DMS53 (cell line): ENCODE data around the gene MS4A2.
"Not testable (repeated sequence)": the region's sequence is repeated elsewhere in the genome, so short reads cannot be mapped to it uniquely, and the experiment has no call there.

Experiments
- DNase-seq: peaks from one replicate; lab custom pipeline; 2025; lab: John Stamatoyannopoulos, UW

Gene MS4A2

DNA sequence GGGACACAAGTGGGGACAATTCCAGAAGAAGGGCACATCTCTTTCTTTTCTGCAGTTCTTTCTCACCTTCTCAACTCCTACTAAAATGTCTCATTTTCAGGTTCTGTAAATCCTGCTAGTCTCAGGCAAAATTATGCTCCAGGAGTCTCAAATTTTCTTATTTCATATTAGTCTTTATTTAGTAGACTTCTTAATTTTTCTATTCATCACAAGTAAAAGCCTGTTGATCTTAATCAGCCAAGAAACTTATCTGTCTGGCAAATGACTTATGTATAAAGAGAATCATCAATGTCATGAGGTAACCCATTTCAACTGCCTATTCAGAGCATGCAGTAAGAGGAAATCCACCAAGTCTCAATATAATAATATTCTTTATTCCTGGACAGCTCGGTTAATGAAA lies at the start of gene MS4A2:
TSS of gene MS4A2 (plus strand) at position 301 of the 400 bp plus-strand sequence. CDS start 102 bp downstream, outside the sequence.
- no peak for DNase-seq

DNA sequence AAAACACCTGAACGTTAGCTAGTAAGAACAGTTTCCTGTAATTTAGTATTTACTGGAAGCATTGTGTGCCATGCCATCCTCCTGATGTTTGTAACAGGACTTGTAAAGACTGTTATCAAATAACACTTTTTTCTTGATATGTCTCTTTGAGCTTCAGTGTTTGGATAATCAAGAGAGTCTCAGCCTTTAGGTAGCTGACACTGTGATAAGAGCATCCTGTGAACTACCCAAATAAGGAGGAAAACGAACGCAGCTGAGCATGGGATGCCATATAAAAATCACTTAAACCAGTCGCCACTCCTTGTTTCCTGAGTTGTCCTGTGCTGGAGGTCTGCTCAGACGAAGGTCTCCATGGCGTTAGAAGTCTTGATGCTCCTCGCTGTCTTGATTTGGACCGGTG lies 48.4 kb upstream of the MS4A2 start, which contains the start of gene OOSP2:
TSS of gene OOSP2 (plus strand) at position 301 of the 400 bp plus-strand sequence. CDS start at position 352, 51 bp downstream.
- no peak for DNase-seq

DNA sequence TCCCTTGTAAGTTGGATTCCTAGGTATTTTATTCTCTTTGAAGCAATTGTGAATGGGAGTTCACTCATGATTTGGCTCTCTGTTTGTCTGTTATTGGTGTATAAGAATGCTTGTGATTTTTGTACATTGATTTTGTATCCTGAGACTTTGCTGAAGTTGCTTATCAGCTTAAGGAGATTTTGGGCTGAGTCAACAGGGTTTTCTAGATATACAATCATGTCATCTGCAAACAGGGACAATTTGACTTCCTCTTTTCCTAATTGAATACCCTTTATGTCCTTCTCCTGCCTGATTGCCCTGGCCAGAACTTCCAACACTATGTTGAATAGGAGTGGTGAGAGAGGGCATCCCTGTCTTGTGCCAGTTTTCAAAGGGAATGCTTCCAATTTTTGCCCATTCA lies 38.0 kb upstream of the MS4A2 start:
- DNase-seq, result not testable (repeated sequence)

DNA sequence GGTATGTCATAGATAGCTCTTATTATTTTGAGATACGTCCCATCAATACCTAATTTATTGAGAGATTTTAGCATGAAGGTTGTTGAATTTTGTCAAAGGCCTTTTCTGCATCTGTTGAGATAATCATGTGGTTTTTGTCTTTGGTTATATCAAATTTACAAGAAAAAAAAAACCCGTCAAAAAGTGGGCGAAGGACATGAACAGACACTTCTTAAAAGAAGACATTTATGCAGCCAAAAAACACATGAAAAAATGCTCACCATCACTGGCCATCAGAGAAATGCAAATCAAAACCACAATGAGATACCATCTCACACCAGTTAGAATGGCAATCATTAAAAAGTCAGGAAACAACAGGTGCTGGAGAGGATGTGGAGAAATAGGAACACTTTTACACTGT lies 37.6 kb upstream of the MS4A2 start:
- DNase-seq, result not testable (repeated sequence)

DNA sequence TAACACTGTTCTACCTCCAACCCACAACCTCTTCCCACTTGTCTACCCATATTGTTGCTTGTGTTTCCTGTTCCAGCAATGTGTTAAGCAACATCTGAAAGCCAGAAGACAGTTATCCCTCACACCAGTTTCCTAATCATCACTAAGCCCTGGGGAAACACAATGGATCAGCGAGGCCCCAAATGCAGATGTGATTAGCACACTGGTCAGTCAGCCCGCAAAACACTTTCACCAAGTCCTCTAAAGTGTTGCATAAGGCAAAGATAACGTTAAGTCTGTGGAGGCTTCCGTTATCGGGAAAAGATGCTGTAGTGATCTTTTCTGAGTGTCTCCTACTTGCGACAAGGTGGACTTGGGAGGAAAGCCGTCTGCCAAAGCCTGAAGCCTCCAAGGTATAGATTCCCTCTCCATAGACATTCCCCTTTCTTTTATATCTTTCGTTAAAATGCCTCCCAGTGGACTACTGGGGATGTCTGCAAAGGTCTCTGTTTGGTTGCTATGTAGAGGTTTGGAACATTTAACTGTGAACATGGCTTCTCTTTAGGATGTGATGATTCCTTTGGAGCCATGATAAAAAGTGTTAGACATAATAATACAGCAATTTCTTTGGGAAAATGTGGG lies 32.0 kb upstream of the MS4A2 start, which contains the start of gene MS4A3:
TSS of gene MS4A3 (plus strand) at position 317 of the 621 bp plus-strand sequence. CDS start 4,496 bp downstream, outside the sequence.
- DNase-seq, result no peak

DNA sequence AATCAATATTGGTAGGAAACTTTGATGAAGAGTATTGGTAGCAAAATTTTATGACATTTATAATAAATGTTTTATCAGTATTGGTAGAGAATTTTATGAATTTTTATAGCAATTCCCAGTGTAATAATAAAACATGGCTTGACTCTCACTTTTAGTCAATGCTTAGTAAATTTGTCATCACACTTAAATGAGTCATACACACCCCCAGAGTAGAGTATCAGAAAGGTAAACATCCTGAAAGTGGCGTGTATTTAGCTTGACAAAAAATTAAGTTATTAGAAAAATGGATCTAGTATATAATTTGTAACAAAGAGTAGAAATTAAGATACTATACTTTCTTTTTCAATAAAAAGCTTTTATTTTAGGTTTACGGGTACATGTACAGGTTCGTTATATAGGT lies 29.4 kb upstream of the MS4A2 start:
- peak; percentile 45 for DNase-seq

DNA sequence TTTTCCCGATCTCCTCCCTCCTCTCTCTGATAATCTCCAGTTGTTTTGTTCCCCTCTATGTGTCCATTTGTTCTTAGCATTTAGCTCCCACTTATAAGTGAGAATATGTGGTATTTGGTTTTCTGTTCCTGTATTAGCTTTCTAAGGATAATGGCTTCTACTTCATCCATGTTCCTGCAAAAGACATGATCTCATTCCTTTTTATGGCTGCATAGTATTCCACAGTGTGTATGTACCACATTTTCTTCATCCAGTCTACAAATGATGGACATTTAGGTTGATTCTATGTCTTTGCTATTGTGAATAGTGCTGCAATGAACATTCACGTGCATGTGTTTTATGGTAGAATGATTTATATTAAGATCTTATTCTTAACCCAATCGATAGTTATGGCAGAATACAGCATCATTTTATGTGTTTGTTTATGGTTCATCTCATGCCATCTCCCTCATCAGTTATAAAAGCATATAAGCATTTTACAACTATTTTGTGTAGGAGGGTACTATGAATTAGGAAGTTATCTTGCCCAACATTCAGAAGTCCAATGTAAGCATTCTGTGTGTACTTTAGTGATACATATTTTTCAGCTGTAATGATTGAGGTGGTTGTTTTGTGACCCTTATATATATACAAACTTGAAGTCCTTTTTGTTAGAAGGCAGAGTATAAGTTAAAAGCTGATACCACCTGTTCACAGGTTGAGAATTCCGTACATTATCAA lies 28.8 kb upstream of the MS4A2 start:
- no peak for DNase-seq

DNA sequence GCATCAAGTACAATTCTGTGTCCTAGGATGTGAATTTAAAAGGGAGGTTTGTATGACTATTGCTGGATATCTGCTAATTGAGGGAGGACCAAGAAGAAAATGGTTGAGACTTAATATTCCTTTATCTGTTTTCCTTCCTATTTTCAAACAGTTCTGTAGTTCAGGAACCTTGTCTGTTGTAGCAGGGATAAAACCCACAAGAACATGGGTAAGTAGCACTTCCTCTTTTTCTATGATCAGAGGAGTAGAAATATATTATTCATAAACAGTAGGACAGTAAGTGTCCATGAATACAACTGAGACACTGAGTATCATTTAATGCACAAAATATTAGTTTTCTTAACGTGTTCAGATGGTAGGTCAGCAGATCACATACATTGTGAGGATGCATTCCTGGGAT lies 24.4 kb upstream of the MS4A2 start:
- no peak for DNase-seq

DNA sequence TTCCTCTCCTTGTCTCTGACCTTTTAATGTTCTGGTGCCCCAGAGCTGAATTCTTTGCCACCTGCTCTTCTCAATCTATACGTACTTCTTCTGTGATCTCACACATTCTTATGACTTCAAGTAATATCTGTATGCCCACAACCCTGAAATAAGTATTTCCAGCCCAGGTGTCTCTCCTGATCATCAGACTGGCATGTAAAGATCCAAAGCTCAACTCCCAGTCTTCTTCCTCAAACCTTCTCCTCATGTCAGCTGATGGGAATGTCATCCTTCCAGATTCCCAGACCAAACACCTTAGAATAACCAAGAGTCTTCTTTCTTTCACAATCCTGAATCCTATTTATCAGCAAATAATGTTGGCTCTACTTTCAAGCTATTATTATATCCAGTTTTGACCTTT lies 22.7 kb upstream of the MS4A2 start:
- DNase-seq, result no peak

DNA sequence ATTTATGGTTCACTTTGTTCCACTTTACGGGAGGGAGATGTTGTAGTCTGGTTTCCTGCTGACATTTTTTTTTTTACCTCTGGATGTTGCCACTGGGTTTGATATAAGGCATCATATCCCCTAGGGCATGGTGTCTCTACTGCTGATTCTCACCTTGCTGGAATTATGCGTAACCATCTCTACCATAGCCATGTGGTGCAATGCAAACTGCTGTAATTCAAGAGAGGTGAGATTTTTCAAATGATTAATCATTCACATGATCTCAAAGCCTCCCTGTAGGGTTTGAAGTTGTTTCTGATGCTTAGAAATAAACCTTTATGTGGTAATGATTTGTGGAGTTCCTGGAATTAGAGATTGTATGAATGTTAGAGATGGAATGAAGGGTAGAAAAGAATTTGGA lies 19.0 kb upstream of the MS4A2 start:
- DNase-seq, result no peak

DNA sequence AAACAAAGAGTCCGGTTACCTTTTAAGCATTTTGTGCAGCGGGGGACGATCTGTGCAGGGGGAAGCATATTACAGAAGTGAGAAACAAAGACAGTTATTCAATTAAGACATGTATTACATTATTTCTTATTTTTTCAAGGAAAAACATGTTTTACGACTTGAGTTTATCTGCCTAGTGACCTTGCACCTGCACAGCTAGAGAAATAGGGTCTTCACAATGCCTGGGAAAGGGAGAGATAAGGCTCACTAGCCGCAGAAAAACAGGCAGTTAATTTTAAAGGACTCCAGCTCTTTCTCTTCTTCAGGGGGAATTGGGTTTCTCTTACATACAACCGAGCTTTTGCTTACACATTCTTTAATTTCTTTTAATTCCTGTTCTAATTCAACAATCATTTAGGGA lies 16.8 kb upstream of the MS4A2 start:
- not testable (repeated sequence) for DNase-seq

DNA sequence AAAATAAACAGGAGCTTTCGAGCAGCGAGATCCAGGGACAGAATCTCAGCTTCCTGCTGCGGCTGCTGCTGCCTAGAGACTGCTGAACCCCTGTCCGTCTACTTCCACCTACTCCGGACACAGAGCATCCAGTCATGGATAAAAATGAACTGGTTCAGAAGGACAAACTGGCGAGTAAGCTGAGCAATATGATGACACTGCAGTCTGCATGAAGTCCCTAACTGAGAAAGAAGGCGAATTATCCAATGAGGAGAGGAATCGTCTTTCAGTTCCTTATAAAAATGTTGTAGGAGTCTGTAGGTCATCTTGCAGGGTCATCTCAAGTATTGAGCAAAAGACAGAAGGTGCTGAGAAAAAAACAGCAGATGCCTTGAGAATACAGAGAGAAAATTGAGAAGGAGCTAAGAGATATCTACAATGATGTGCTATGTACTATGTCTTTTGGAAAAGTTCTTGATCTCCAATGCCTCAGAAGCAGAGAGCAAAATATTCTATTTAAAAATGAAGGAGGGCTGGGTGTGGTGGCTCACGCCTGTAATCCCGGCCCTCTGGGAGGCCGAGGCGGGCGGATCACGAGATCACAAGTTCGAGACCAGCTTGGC lies 11.1 kb upstream of the MS4A2 start:
- no peak for DNase-seq

DNA sequence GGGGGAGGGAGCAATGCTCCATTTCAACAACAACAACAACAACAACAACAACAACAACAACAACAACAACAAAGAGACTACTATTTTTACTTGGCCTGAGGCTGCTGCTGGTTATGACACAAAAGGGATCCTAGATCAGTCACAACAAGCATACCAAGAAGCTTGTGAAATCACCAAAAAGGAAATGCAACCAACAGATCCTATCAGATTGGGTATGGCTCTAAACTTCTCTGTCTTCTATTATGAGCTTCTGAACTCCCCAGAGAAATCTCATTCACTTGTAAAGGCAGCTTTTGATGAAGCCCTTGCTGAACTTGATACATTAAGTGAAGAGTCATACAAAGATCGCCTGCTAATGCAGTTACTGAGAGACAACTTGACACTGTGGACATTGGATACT lies 10.5 kb upstream of the MS4A2 start:
- DNase-seq, result no peak

DNA sequence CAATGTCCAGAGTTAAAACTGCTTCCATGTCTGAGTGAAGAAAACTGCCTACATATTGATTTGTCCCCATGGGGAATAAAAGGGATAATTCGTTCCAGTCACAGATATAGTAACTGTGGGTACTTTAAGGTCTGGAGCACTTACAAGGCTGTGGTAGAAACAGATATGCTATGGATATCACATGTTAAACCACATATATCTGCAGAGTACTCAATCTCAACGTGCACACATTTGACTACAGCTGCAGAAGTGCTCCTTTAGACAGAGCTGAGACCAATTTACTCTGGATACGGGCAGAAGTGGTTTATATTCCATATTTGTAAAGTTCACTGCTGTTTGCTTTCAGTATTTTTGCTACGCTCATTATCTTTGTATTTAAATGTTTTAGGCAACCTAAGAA lies 9.7 kb upstream of the MS4A2 start:
- peak; percentile 36 for DNase-seq

DNA sequence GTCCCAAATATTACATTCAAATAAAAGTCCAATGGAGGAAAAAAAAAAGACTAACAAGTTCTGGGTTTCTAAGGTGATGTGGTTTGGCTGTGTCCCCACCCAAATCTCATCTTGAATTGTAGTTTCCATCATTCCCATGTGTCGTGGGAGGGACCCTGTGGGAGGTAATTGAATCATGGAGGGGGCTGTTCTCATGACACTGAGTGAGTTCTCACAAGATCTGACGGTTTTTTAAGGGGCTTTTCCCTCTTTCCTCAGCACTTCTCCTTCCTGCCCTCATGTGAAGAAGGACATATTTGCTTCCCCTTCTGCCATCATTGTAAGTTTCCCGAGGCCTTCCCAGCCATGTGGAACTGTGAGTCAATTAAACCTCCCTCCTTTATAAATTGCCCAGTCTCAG lies 7.9 kb upstream of the MS4A2 start:
- no peak for DNase-seq

DNA sequence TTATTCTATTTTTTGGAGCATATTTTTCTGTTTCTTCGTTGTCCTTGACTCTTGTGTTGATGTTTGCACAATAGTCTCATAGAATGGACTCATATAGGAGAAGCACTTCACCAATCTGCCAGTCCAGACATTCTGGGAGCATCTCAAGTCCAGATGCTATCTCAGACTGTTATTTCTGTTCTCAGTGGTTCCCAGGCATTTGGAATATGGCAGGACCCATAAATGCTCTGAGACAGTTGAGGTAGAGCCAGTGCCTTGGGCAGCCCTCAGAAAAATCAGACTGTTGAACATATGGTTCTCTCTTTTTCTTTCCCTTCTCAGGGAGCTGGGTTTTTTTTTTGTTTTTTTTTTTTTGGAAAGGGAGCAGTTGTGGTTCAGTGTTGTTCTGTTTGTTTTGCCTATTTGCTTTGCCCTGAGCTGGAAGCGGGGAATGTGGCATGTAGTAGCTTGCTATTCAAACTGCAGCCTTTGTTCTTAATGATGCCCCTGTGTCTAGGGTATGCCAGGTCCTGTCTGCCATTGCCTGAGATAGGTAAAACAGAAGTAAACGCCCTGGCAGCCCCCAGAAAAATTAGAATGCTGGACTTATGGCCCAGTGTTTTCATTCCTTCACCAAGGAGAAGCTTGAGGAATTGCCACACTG lies 3.7 kb upstream of the MS4A2 start:
- DNase-seq, result peak; percentile 58

DNA sequence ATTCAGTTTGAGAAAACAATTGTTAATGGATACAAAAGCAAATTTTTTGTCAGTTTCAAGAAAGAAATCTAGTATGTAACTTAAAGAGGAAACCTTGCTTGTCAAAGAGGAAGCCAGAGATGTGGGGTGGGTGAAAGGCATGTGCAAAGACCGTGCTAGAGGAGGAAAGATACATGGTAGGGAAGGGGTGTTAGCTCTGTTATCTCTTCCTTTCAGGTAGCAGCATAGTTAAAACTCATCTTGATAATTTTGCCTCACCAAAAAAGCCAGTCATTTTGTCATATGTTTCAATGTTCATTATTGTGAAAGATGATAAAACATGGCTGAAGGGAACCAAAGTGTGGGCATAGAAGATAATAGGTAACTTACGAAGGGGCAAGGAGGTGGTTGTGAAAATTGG lies 2.6 kb upstream of the MS4A2 start:
- no peak for DNase-seq

DNA sequence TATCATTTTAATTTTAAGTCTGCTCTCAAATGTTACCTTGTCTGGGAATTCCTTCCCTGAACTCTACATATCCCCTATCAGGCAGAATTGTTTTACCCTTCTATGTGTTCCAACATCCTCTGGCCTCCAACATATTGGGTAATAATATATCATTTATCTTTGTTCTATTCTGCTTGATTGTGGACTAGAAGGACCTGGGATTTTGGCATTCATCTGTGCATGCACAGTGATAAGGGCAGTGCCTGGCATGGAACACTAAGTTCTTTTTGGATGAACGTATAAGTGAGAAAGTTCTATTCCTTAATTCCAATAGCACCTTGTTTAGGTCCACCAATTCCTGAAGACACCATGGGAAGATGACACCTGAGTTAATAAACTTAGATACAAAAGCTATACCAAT lies 1.2 kb upstream of the MS4A2 start:
- no peak for DNase-seq

DNA sequence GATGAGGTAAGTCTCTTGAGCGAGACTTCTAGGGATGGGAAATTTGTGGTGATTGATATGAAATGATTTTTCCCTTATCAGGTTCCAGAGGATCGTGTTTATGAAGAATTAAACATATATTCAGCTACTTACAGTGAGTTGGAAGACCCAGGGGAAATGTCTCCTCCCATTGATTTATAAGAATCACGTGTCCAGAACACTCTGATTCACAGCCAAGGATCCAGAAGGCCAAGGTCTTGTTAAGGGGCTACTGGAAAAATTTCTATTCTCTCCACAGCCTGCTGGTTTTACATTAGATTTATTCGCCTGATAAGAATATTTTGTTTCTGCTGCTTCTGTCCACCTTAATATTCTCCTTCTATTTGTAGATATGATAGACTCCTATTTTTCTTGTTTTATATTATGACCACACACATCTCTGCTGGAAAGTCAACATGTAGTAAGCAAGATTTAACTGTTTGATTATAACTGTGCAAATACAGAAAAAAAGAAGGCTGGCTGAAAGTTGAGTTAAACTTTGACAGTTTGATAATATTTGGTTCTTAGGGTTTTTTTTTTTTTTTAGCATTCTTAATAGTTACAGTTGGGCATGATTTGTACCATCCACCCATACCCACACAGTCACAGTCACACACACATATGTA lies 7.1 kb downstream of the MS4A2 start:
- DNase-seq, result no peak

DNA sequence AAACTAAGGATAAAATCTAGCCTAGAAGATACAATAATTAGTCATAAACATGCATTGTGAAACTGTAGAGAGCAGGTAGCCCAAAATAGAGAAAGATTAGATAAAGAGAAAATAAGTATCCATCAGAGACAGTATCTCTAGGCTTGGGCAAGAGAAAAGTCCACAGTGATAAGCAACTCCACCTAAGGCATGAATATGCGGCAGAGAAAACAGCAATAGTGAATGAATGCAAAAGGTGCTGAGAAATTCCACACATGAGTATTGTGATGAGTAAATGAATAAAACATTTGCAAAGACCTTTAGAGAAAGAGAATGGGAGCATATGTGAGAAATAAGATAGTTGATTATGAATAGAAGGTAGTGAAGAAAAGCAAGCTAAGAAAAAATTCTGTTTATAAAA lies 8.7 kb downstream of the MS4A2 start:
- no peak for DNase-seq

DNA sequence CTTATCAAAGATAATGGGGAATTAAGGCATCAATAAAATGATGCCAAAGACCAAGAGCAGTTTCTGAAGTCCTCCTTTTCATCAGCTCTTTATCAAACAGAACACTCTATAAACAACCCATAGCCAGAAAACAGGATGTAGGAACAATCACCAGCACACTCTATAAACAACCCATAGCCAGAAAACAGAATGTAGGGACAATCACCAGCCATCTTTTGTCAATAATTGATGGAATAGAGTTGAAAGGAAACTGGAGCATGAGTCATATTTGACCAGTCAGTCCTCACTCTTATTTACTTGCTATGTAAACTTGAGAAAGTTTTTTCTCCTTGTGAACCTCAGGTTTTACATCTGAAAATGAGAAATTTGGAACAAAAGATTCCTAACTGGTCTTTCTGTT lies 10.0 kb downstream of the MS4A2 start:
- DNase-seq, result peak; percentile 82

DNA sequence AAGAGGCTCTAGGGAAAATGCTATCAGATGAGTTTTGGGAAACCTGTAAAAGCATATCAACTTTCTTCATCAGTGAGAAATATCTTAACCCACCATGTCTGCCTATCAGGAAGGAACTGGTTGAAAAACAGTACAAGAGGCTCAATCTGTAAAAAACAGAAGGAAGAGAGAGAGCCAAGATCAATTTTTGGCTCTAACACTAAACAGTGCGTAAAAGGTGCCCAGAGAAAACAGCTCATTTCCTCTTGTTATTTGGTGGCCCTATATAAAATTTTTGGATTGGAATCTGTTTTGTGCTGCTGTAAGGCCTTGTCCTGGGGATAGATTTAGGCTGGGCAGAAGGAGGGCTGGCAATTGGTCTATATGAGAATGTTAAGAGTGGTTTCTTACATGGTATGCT lies 12.1 kb downstream of the MS4A2 start:
- no peak for DNase-seq
